ENCODE results near the gene SLC5A5.
"Not testable (repeated sequence)": the region's sequence is repeated elsewhere in the genome, so short reads cannot be mapped to it uniquely, and the experiment has no call there.

The SLC5A5 gene

GRCh38 chr19:17915940-17916593 is 44.3 kb downstream of the SLC5A5 start:
- ChIA-PET CTCF (interaction anchor here (0.5 to 1.1 kb wide), 3 partner anchors 26 to 93 kb away, joined by 3 to 4 read pairs (median 3); no protein-coding TSS in a partner anchor), POLR2A (ENCODE audit: low non-redundant PET) (no interaction called here)
- H3K27ac ChIP-seq: no peak overlapping the region
- peak; percentile 47 for DNase-seq (ENCODE audit: low spot score)
- TF ChIP-seq CTCF (conservative IDR thresholded peaks at IDR 0.05; ENCODE audit: low read depth): no peak

GRCh38 chr19:17918151-17918550 is 46.4 kb downstream of the SLC5A5 start:
- DNase-seq (ENCODE audit: low spot score); H3K27ac ChIP-seq; POLR2A ChIA-PET (ENCODE audit: low non-redundant PET); CTCF ChIA-PET: not testable (repeated sequence)

- H3K27ac ChIP-seq; DNase-seq (ENCODE audit: low spot score); POLR2A ChIA-PET (ENCODE audit: low non-redundant PET): not testable (repeated sequence)
- CTCF ChIA-PET: interaction anchor here (0.6 kb wide), 1 partner anchor 12 kb away, joined by 6 read pairs; no protein-coding TSS in a partner anchor
Observed at GRCh38 chr19:17919122-17919521, 47.4 kb downstream of the SLC5A5 start.

GRCh38 chr19:17920527-17920926 is 48.8 kb downstream of the SLC5A5 start:
- ChIA-PET POLR2A (ENCODE audit: low non-redundant PET) (no interaction called here), CTCF (interaction anchor here (0.6 to 0.8 kb wide), 2 partner anchors 61 to 1082 kb away, joined by 3 to 4 read pairs; no protein-coding TSS in a partner anchor)
- no peak overlapping the region for H3K27ac ChIP-seq
- no peak for TF ChIP-seq CTCF (conservative IDR thresholded peaks at IDR 0.05; ENCODE audit: low read depth)
- DNase-seq (ENCODE audit: low spot score): no peak

- DNase-seq (ENCODE audit: low spot score): no peak
- no peak overlapping the region for H3K27ac ChIP-seq
- ChIA-PET CTCF (no interaction called here), POLR2A (ENCODE audit: low non-redundant PET) (no interaction called here)
- TF ChIP-seq CTCF (conservative IDR thresholded peaks at IDR 0.05; ENCODE audit: low read depth): no peak
Observed at GRCh38 chr19:17922138-17922537, 50.4 kb downstream of the SLC5A5 start.

GRCh38 chr19:17926044-17926443 is 54.3 kb downstream of the SLC5A5 start:
- TF ChIP-seq CTCF (conservative IDR thresholded peaks at IDR 0.05; ENCODE audit: low read depth): no peak
- POLR2A ChIA-PET (ENCODE audit: low non-redundant PET): no interaction called here
- H3K27ac ChIP-seq: no peak overlapping the region
- CTCF ChIA-PET: interaction anchor here (0.6 kb wide), 1 partner anchor 17 kb away, joined by 3 read pairs; no protein-coding TSS in a partner anchor
- DNase-seq (ENCODE audit: low spot score): no peak

GRCh38 chr19:17929056-17929455 is 57.3 kb downstream of the SLC5A5 start:
- POLR2A ChIA-PET (ENCODE audit: low non-redundant PET): interaction anchor here (0.6 kb wide), 1 partner anchor 70 kb away, joined by 3 read pairs; no protein-coding TSS in a partner anchor
- no peak for DNase-seq (ENCODE audit: low spot score)
- no peak overlapping the region for H3K27ac ChIP-seq
- no peak for TF ChIP-seq CTCF (conservative IDR thresholded peaks at IDR 0.05; ENCODE audit: low read depth)
- CTCF ChIA-PET: interaction anchor here (1.1 to 5.1 kb wide), 2 partner anchors 59 to 70 kb away, joined by 3 to 87 read pairs; partner anchors contain the start of gene SLC5A5
